HG03558 (cell line): ENCODE measurements around the gene SPTSSA.
"Not testable (repeated sequence)": the region's sequence is repeated elsewhere in the genome, so short reads cannot be mapped to it uniquely, and the experiment has no call there.

ENCODE experiments used
- ATAC-seq: cut with Tn5 transposase; IDR thresholded peaks from one replicate; pipeline ENCODE4 v1.9.1; 2021; ENCODE audit warnings: moderate number of reproducible peaks; ENCODE audit not compliant: unreplicated experiment; ENCODE audit errors: extremely low read depth

Gene SPTSSA

DNA sequence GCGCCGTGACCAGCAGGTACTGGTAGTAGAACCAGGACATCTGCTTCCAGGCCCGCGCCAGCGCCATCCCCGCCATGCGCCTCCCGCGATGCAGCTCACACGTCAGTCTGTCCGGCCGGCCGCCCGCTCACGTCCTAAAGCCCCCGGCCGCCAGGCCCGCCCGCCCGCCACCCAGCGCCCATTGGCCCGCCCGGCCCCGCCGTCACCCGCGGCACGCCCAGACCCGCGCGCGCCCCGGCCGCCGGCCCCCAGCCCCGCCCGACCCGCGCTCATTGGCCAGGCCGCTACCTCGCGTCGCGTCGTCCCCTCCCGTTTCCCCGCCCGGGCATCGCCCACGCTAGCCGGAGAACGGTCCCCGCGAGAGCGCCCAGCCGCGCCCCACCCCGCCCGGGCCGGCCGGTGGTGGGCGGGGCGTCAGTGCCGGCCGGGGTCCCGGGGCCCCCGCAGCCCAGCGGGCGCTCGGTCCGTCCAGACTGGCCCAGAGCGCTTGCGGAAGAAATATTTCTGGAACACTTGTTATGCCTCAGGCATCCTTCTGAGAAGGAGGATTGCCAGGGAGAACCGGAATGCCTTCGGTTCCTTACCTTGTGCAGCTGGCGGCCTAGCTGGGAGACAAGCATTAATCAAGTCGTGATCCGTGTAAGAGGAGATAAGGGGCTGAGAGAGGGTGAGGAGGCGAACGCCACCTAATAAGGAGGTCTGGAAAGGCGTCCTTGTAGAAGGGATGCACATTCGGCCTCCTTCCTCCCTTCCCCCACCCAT, at the start of gene SPTSSA:
SPTSSA (minus strand) TSS at position 109 of the 762 bp plus-strand sequence; CDS start at position 76, 33 bp downstream.
- ATAC-seq: peak; percentile 79

GRCh38 chr14:34507884-34508283, 45.8 kb upstream of the SPTSSA start:
- ATAC-seq: no peak

DNA sequence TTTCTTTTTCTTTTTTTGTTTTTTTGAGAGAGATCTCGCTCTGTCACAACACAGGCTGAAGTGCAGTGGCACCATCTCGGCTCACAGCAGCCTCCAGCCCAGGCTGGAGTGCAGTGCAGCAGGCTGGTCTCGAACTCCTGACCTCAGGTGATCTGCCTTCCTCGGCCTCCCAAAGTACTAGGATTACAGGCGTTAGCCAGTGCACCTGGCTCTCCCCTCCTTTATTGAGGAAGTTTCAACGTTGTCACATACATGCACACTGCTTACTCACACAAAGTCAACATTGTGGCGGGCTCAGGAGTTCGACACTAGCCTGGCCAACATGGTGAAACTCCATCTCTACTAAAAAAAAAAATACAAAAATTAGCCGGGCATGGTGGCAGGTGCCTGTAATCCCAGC, 45.4 kb upstream of the SPTSSA start:
- no peak for ATAC-seq

DNA sequence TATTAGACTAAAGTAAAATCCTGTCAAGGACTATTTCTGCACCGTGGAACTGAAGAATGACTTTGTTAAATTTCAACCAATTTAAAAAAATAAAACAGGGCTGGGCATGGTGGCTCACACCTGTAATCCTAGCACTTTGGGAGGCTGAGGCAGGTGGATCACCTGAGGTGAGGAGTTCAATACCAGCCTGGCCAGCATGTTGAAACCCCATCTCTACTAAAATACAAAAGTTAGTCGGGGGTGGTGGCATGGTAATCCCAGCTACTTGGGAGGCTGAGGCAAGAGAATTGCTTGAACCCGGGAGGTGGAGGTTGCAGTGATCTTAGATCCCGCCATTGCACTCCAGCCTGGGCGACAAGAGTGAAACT, 43.1 kb upstream of the SPTSSA start:
- not testable (repeated sequence) for ATAC-seq

DNA sequence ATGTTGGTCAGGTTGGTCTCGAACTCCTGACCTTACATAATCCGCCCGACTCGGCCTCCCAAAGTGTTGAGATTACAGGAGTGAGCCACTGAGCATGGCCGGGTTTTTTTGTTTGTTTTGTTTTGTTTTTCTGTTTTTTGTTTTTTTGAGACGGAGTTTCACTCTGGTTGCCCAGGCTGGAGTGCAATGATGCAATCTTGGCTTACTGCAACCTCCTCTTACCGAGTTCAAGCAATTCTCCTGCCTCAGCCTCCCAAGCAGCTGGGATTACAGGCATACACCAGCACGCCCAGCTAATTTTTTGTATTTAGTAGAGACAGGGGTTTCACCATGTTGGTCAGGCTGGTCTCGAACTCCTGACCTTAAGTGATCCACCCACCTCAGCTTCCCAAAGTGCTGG, 42.0 kb upstream of the SPTSSA start:
- ATAC-seq: not testable (repeated sequence)

- no peak for ATAC-seq
These were observed 40.6 kb upstream of the SPTSSA start for GRCh38 chr14:34502545-34503225.

GRCh38 chr14:34502001-34502400, 40.0 kb upstream of the SPTSSA start:
- ATAC-seq: no peak

DNA sequence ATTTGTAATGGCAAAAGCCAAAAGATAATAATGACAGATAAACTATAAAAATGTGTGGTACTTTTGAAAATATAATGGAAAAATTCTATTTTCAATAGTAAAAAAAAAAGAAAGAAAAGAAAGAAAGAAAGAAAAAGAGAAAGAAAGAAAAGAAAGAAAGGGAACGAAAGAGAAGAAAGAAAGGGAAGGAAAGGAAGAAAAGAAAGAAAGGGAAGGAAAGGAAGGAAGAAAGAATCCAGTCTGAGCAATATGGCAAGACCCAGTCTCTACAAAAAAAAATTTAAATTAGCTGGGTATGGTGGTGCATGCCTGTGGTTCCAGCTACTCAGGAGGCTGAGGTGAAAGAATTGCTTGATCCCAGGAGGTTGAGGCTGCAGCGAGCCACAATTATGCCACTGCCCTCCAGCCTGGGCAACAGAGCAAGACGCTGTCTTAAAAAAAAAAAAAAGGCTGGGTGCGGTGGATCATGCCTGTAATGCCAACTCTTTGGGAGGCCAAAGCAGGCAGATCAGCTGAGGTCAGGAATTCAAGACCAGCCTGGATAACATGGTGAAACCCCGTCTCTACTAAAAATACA, 39.1 kb upstream of the SPTSSA start:
- ATAC-seq: no peak

DNA sequence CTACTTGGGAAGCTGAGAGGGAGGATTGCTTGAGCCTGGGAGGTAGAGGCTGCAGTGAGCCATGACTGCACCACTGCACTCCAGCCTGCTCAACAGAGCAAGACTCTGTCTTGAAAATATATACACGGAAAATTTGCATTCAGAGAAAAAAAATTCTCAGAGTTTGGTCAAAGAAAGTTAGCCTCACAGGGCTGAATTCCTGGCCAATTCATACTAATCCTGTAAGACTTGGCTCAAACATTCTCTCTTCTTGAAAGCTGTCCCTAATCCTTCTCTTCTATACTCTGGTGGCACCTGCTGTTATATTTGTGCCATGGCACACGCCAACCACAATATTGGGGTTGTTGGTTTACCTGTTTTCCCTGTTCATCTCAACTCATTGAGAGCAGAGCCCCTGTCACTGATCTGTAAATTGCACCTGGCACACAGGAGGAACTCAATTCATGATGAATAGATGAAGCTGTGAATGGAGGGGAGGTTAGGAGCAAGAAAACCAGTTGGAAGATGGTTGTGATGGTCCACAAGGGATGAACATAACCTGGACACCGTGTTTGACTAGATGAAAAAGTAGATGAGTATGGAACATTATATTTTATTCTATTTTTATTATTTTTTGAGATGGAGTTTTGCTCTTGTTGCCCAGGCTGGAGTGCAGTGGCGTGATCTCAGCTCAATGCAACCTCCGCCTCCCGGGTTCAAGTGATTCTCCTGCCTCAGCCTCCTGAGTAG, 36.8 kb upstream of the SPTSSA start:
- no peak for ATAC-seq

GRCh38 chr14:34496679-34497513, 34.9 kb upstream of the SPTSSA start:
- ATAC-seq: no peak

GRCh38 chr14:34496007-34496678, 34.1 kb upstream of the SPTSSA start:
- no peak for ATAC-seq

DNA sequence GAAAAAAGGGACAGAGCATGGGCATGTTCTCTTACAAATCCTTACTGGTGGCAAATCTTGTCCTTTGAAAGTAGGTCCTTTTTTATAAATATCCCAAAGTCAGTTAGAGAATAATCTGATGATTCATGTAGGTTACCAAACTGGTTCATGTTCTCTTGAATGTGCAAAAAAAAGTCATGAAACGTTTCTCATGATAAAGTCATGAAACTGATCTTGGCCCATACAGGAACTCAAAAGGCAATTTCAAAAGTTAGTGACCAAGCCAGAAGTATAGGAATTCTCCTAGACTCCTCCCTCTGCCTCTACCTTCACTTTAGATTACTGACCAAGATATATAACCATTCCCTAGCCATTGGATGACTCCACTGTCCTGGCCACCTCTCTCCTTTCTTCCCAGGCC, 27.3 kb upstream of the SPTSSA start:
- ATAC-seq: no peak

- no peak for ATAC-seq
These were observed 26.5 kb upstream of the SPTSSA start for GRCh38 chr14:34488528-34488927.

- no peak for ATAC-seq
These were observed 22.7 kb upstream of the SPTSSA start for GRCh38 chr14:34484726-34485125.

- ATAC-seq: no peak
These were observed 20.4 kb upstream of the SPTSSA start for GRCh38 chr14:34482463-34482862.

GRCh38 chr14:34479694-34480093, 17.7 kb upstream of the SPTSSA start:
- no peak for ATAC-seq

- no peak for ATAC-seq
These were observed 16.2 kb upstream of the SPTSSA start for GRCh38 chr14:34478261-34478660.

- not testable (repeated sequence) for ATAC-seq
These were observed 14.0 kb upstream of the SPTSSA start for GRCh38 chr14:34476036-34476435.

DNA sequence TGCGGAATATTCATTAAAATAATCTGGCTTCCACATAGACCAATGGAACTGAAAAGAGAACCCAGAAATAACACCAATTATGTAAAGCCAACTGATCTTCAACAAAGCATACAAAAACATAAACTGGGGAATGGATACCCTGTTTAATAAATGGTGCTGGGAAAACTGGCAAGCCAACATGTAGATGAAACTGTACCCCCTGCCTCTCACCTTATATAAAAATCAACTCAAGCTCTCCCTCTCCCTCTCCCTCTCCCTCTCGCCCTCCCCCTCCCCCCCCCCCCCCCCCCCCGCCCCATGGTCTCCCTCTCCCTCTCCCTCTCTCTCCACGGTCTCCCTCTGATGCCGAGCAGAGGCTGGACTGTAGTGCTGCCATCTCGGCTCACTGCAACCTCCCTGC, 13.1 kb upstream of the SPTSSA start:
- ATAC-seq: no peak
